ENCODE measurements around the gene IGSF9B. TPM values are rescaled to one million over a fixed set of nuclear protein-coding genes. Genes with fewer than 3 reads are reported as not detected.

The IGSF9B gene
- total and polyA plus RNA-seq, 5 experiments from 2014 or later = 0.35 to 16.1 (median 2.2) TPM

- no peaks in the 10 kb centered on the region for H3K9me3 Mint-ChIP-seq
- H3K36me3 Mint-ChIP-seq = no peaks in the 10 kb centered on the region
- peak overlapping the region in 3 of 10 donors; percentile 46 to 70 (median 52) for H3K4me3 Mint-ChIP-seq
- ATAC-seq (no peak), DNase-seq (no peak)
- peak overlapping the region in 3 of 10 donors; percentile 65 to 91 (median 87) for H3K27ac Mint-ChIP-seq
- peaks cover 48 to 82% (median 69%) of the 10 kb centered on the region in 4 donors for H3K4me1 Mint-ChIP-seq
- POLR2A ChIA-PET = no interaction called here
- H3K27me3 Mint-ChIP-seq = peaks cover 0 to 10% (median 0%) of the 10 kb centered on the region in 5 donors
Observed at GRCh38 chr11:133949129-133949528, 7.6 kb downstream of the IGSF9B start.

- POLR2A ChIA-PET = no interaction called here
- DNase-seq (no peak), ATAC-seq (no peak)
- peak overlapping the region in 7 of 10 donors; percentile 1 to 93 (median 82) for H3K27ac Mint-ChIP-seq
- H3K27me3 Mint-ChIP-seq = peaks cover 0 to 7% (median 0%) of the 10 kb centered on the region in 5 donors
- H3K4me3 Mint-ChIP-seq = peak overlapping the region in 3 of 10 donors; percentile 7 to 78 (median 25)
- H3K4me1 Mint-ChIP-seq = peaks cover 47 to 78% (median 67%) of the 10 kb centered on the region in 4 donors
- H3K36me3 Mint-ChIP-seq = no peaks in the 10 kb centered on the region
- H3K9me3 Mint-ChIP-seq = no peaks in the 10 kb centered on the region
Observed at GRCh38 chr11:133948711-133949110, 8.1 kb downstream of the IGSF9B start.

GRCh38 chr11:133947321-133947756 lies 9.4 kb downstream of the IGSF9B start:
- no peaks in the 10 kb centered on the region for H3K36me3 Mint-ChIP-seq
- H3K4me1 Mint-ChIP-seq = peaks cover 39 to 65% (median 62%) of the 10 kb centered on the region in 4 donors
- peaks cover 0 to 4% (median 0%) of the 10 kb centered on the region in 5 donors for H3K27me3 Mint-ChIP-seq
- peak; percentile 47 to 84 (median 70) for DNase-seq
- H3K9me3 Mint-ChIP-seq = no peaks in the 10 kb centered on the region
- ATAC-seq = peak; percentile 48 to 56
- peak overlapping the region; percentile 55 to 85 (median 76) for H3K4me3 Mint-ChIP-seq
- POLR2A ChIA-PET = interaction anchor here (0.8 to 3.0 kb wide), 6 partner anchors 9 to 308 kb away, joined by 3 to 14 read pairs (median 4); partner anchors contain the start of gene IGSF9B
- H3K27ac Mint-ChIP-seq = peak overlapping the region; percentile 76 to 93 (median 89)

- peaks cover 0 to 4% (median 0%) of the 10 kb centered on the region in 5 donors for H3K27me3 Mint-ChIP-seq
- peaks cover 0 to 4% (median 0%) of the 10 kb centered on the region in 3 donors for H3K36me3 Mint-ChIP-seq
- POLR2A ChIA-PET = interaction anchor here (0.8 to 3.0 kb wide), 6 partner anchors 10 to 308 kb away, joined by 3 to 14 read pairs (median 4); partner anchors contain the start of gene IGSF9B
- H3K27ac Mint-ChIP-seq = peak overlapping the region in 8 of 10 donors; percentile 56 to 97 (median 90)
- no peaks in the 10 kb centered on the region for H3K9me3 Mint-ChIP-seq
- DNase-seq (peak in 4 of 10 donors; percentile 16 to 48 (median 33)), ATAC-seq (peak; percentile 5 to 6)
- H3K4me1 Mint-ChIP-seq = peaks cover 42 to 66% (median 58%) of the 10 kb centered on the region in 4 donors
- H3K4me3 Mint-ChIP-seq = peak overlapping the region in 5 of 10 donors; percentile 14 to 78 (median 61)
Observed at GRCh38 chr11:133946541-133947318, 10.0 kb downstream of the IGSF9B start.

- Mint-ChIP-seq H3K27ac (peak overlapping the region in 6 of 10 donors; percentile 59 to 99 (median 97)), H3K4me3 (peak overlapping the region in 4 of 10 donors; percentile 77 to 90 (median 82))
Observed at GRCh38 chr11:133946051-133946450, 10.7 kb downstream of the IGSF9B start.

GRCh38 chr11:133945087-133945974 lies 11.4 kb downstream of the IGSF9B start:
- ATAC-seq (peak; percentile 78 to 80), DNase-seq (peak; percentile 58 to 91 (median 83))
- Mint-ChIP-seq H3K4me3 (peak overlapping the region; percentile 73 to 91 (median 87)), H3K9me3 (no peaks in the 10 kb centered on the region), H3K36me3 (peaks cover 0 to 9% (median 2%) of the 10 kb centered on the region in 3 donors), H3K27me3 (peaks cover 0 to 4% (median 0%) of the 10 kb centered on the region in 5 donors), H3K27ac (peak overlapping the region; percentile 84 to 99 (median 97)), H3K4me1 (peaks cover 45 to 66% (median 57%) of the 10 kb centered on the region in 4 donors)
- POLR2A ChIA-PET = interaction anchor here (1.3 to 3.0 kb wide), 4 partner anchors 11 to 92 kb away, joined by 3 to 14 read pairs (median 4); partner anchors contain the start of gene IGSF9B

More at GRCh38 chr11:133946051-133946450, 10.7 kb downstream of the IGSF9B start:
- peaks cover 45 to 66% (median 57%) of the 10 kb centered on the region in 4 donors for H3K4me1 Mint-ChIP-seq
- H3K27me3 Mint-ChIP-seq = peaks cover 0 to 4% (median 0%) of the 10 kb centered on the region in 5 donors
- H3K9me3 Mint-ChIP-seq = no peaks in the 10 kb centered on the region
- ATAC-seq = no peak
- DNase-seq = no peak
- H3K36me3 Mint-ChIP-seq = peaks cover 0 to 9% (median 2%) of the 10 kb centered on the region in 3 donors
- POLR2A ChIA-PET = interaction anchor here (1.5 to 3.0 kb wide), 2 partner anchors 10 to 82 kb away, joined by 3 to 14 read pairs; partner anchors contain the start of gene IGSF9B

GRCh38 chr11:133943950-133944698 lies 12.6 kb downstream of the IGSF9B start:
- H3K4me3 Mint-ChIP-seq = peak overlapping the region; percentile 73 to 91 (median 87)
- no peak for DNase-seq
- no peak for ATAC-seq
- H3K27me3 Mint-ChIP-seq = peaks cover 0 to 4% (median 0%) of the 10 kb centered on the region in 5 donors
- peak overlapping the region; percentile 84 to 99 (median 97) for H3K27ac Mint-ChIP-seq
- no peaks in the 10 kb centered on the region for H3K9me3 Mint-ChIP-seq
- peaks cover 40 to 60% (median 51%) of the 10 kb centered on the region in 4 donors for H3K4me1 Mint-ChIP-seq
- peaks cover 0 to 10% (median 2%) of the 10 kb centered on the region in 3 donors for H3K36me3 Mint-ChIP-seq
- POLR2A ChIA-PET = interaction anchor here (0.6 to 1.6 kb wide), 4 partner anchors 14 to 126 kb away, joined by 3 to 5 read pairs (median 3); no protein-coding TSS in a partner anchor

- peaks cover 0 to 20% (median 2%) of the 10 kb centered on the region in 3 donors for H3K36me3 Mint-ChIP-seq
- DNase-seq = no peak
- no peaks in the 10 kb centered on the region for H3K9me3 Mint-ChIP-seq
- no peak for ATAC-seq
- H3K27me3 Mint-ChIP-seq = peaks cover 0 to 2% (median 0%) of the 10 kb centered on the region in 5 donors
- peak overlapping the region in 6 of 10 donors; percentile 8 to 66 (median 48) for H3K27ac Mint-ChIP-seq
- POLR2A ChIA-PET = no interaction called here
- H3K4me3 Mint-ChIP-seq = no peak overlapping the region
- H3K4me1 Mint-ChIP-seq = peaks cover 33 to 45% (median 38%) of the 10 kb centered on the region in 4 donors
Observed at GRCh38 chr11:133942577-133942976, 14.2 kb downstream of the IGSF9B start.

GRCh38 chr11:133941546-133941945 lies 15.2 kb downstream of the IGSF9B start:
- no peak for ATAC-seq
- POLR2A ChIA-PET = no interaction called here

GRCh38 chr11:133940034-133940433 lies 16.7 kb downstream of the IGSF9B start:
- Mint-ChIP-seq H3K27ac (no peak overlapping the region), H3K4me1 (peaks cover 9 to 22% (median 18%) of the 10 kb centered on the region in 4 donors), H3K4me3 (no peak overlapping the region), H3K36me3 (peaks cover 0 to 27% (median 4%) of the 10 kb centered on the region in 3 donors), H3K9me3 (no peaks in the 10 kb centered on the region), H3K27me3 (no peaks in the 10 kb centered on the region)
- ATAC-seq (no peak), DNase-seq (no peak)
- POLR2A ChIA-PET = no interaction called here

More at GRCh38 chr11:133941546-133941945, 15.2 kb downstream of the IGSF9B start:
- no peaks in the 10 kb centered on the region for H3K9me3 Mint-ChIP-seq
- no peak for DNase-seq
- H3K27ac Mint-ChIP-seq = peak overlapping the region in 5 of 10 donors; percentile 6 to 83 (median 55)
- H3K36me3 Mint-ChIP-seq = peaks cover 0 to 23% (median 4%) of the 10 kb centered on the region in 3 donors
- H3K27me3 Mint-ChIP-seq = peaks cover 0 to 2% (median 0%) of the 10 kb centered on the region in 5 donors
- peaks cover 24 to 36% (median 29%) of the 10 kb centered on the region in 4 donors for H3K4me1 Mint-ChIP-seq
- no peak overlapping the region for H3K4me3 Mint-ChIP-seq

- Mint-ChIP-seq H3K4me1 (peaks cover 4 to 18% (median 15%) of the 10 kb centered on the region in 4 donors), H3K36me3 (peaks cover 0 to 30% (median 4%) of the 10 kb centered on the region in 3 donors), H3K9me3 (no peaks in the 10 kb centered on the region), H3K4me3 (no peak overlapping the region), H3K27ac (peak overlapping the region in 1 of 10 donors; percentile 70), H3K27me3 (no peaks in the 10 kb centered on the region)
- DNase-seq (no peak), ATAC-seq (no peak)
- POLR2A ChIA-PET = no interaction called here
Observed at GRCh38 chr11:133939558-133939957, 17.2 kb downstream of the IGSF9B start.

All from naive thymus-derived CD8-positive, alpha-beta T cell (primary cell).